HepG2 (cell line): ENCODE results near the gene CGNL1.

Experiments used
- CREB1 ChIP-seq, 2 experiments: fragments of 450-650 bp in 1 of 2; IDR thresholded peaks; 2 replicates each; pipeline ENCODE4 v1.6.1; 2016 to 2017; ENCODE audit warnings: control low read depth in 1 of 2, mild to moderate bottlenecking in 1 of 2, missing compliant biosample characterization in 1 of 2, missing genetic modification characterization in 1 of 2
- HDAC2 ChIP-seq: sonication (generic); formaldehyde crosslinking; IDR thresholded peaks from 2 replicates; pipeline ENCODE4 v1.4.0; 2020; ENCODE audit warnings: missing genetic modification reagents
- NFIC ChIP-seq: IDR thresholded peaks from 2 replicates; pipeline ENCODE4 v1.6.1; 2012; ENCODE audit warnings: mild to moderate bottlenecking, low read length, inconsistent platforms
- TEAD2 ChIP-seq: sonication (generic); formaldehyde crosslinking; IDR thresholded peaks from 2 replicates; pipeline ENCODE4 v1.9.0; 2021; ENCODE audit warnings: missing genetic modification reagents
- ZNF782 ChIP-seq: sonication (generic); formaldehyde crosslinking; IDR thresholded peaks from 2 replicates; pipeline ENCODE4 v1.4.0; 2020; ENCODE audit warnings: missing genetic modification reagents, mild to moderate bottlenecking, borderline replicate concordance
- ZNF883 ChIP-seq: sonication (generic); formaldehyde crosslinking; IDR thresholded peaks from 2 replicates; pipeline ENCODE4 v1.5.1; 2020; ENCODE audit warnings: mild to moderate bottlenecking, missing genetic modification reagents; ENCODE audit errors: not compliant biosample characterization
- TF ChIP-seq, protein P1 (sequence below): sonication (generic); formaldehyde crosslinking; IDR thresholded peaks from 2 replicates; pipeline ENCODE4 v1.5.1; 2020; ENCODE audit warnings: missing genetic modification reagents, mild to moderate bottlenecking, borderline replicate concordance
- TF ChIP-seq, protein P2 (sequence below): sonication (generic); formaldehyde crosslinking; IDR thresholded peaks from 2 replicates; pipeline ENCODE4 v1.5.1; 2020; ENCODE audit warnings: mild to moderate bottlenecking, missing genetic modification reagents, moderate library complexity

DNA sequence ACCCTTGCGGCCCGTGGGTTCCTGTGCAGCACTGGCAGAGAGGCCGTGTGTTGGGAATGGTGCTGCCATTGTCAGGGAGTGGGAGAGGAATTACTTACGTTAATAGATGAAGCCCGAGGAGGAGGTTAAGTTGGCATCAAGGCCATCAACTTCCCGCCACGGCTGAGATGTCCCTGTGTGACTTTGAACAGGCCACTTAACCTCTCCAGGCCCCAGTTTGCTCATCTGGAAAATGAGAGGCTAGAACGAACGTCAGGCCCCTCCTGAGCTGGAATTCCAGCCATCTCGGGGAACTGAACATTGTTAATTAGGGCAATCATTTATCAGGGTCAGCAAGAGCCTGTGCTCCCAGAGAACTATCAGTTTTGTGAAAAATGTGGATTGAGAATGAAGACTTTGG, 124.0 kb downstream of the CGNL1 start:
- TF ChIP-seq, protein P1, sequence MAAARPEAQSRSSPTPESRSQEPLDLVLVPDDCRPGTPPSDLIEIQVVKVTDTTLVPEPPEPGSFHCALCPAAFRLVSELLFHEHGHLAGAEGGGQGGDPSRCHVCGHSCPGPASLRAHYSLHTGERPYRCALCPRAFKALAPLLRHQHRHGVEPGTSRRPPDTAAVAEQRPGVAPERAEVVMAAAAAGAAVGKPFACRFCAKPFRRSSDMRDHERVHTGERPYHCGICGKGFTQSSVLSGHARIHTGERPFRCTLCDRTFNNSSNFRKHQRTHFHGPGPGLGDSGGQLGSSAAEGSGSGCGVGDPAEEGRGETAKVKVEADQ: no peak
- TF ChIP-seq CREB1 (IDR thresholded peaks at IDR 0.05): no peak
- TF ChIP-seq CREB1 (CRISPR knock-in tag; IDR thresholded peaks at IDR 0.05): no peak
- no peak for TF ChIP-seq ZNF883 (CRISPR knock-in tag)
- TF ChIP-seq HDAC2 (CRISPR knock-in tag): no peak
- TF ChIP-seq ZNF782 (CRISPR knock-in tag): no peak
- no peak for TF ChIP-seq NFIC
- TF ChIP-seq, protein P2, sequence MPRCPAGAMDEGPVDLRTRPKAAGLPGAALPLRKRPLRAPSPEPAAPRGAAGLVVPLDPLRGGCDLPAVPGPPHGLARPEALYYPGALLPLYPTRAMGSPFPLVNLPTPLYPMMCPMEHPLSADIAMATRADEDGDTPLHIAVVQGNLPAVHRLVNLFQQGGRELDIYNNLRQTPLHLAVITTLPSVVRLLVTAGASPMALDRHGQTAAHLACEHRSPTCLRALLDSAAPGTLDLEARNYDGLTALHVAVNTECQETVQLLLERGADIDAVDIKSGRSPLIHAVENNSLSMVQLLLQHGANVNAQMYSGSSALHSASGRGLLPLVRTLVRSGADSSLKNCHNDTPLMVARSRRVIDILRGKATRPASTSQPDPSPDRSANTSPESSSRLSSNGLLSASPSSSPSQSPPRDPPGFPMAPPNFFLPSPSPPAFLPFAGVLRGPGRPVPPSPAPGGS (CRISPR knock-in tag): no peak
- TF ChIP-seq TEAD2 (CRISPR knock-in tag): no peak
